ENCODE results near the gene SORCS3. TPM values are rescaled to one million over a fixed set of nuclear protein-coding genes. Genes with fewer than 3 reads are reported as not detected.

Gene SORCS3
- total and polyA plus RNA-seq, 9 of the 15 experiments (the other 6 are each of a cell fraction or from before 2014, with no cell fraction given), result not detected

DNA sequence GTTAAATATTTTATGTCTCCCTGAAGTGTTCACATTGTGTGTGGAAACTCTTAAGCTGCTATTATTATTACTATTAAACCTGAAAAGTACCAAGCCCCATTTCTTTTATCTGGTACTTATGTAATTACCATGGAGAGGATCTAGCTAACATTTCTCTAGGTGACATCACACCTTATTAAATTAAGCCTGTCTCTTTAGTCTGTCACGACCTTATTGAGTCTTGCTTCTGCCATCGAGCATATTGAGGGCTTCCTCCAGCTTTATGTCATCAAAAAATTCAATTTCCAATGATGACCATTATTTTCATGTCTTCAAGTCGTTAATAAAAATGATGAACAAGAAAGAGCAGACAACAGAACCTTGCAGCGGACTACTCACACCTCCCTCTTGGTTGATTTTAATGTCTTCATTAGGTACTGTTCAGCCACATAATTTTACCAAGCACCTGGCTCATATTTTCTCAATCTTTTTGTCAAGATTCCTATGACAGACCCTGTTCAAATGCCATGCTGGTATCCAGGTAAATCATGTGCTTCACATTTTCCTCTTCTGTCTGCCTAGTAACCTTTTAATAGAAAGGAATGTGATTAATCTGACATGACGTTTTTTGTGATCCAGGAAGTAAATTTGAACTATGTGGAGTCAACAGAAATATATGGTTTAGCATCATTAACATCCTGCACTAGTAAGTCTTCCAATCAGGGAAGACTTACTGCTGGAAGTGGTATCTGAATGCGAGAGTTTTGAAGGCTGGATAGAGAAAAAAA, 556.7 kb downstream of the SORCS3 start:
- ChIA-PET CTCF (ENCODE audit: low intra/inter-chr PET ratio) (no interaction called here), POLR2A (no interaction called here)
- Histone ChIP-seq H3K9me1 (ENCODE audit: control insufficient read depth, insufficient read depth, low read length) (no peaks in the 10 kb centered on the region), H3K4me2 (ENCODE audit: insufficient read depth, low read length) (no peak overlapping the region), H2AFZ (ENCODE audit: low read depth, low read length) (no peak overlapping the region), H3K27ac (ENCODE audit: extremely low read depth, low read depth, low read length) (no peak overlapping the region), H3K4me3 (no peak overlapping the region), H3K4me1 (replicated peaks in 1 of 2; ENCODE audit: control insufficient read depth in 2 of 2, insufficient read depth in 2 of 2, low read length in 2 of 2) (no peaks in the 10 kb centered on the region), H3K36me3 (ENCODE audit: control insufficient read depth, insufficient read depth, low read length) (no peaks in the 10 kb centered on the region), H4K20me1 (replicated peaks; ENCODE audit: control insufficient read depth, insufficient read depth, low read length) (no peaks in the 10 kb centered on the region), H3K9ac (ENCODE audit: insufficient read depth in 1 of 2, low read depth in 2 of 2, low read length in 2 of 2) (no peak overlapping the region), H3K9me3 (replicated peaks; ENCODE audit: control insufficient read depth, insufficient read depth, low read depth, low read length) (no peaks in the 10 kb centered on the region), H3K27me3 (ENCODE audit: control insufficient read depth in 2 of 2, insufficient read depth in 2 of 2, low read length in 2 of 2) (no peaks in the 10 kb centered on the region), H3K79me2 (ENCODE audit: control insufficient read depth, insufficient read depth, low read length) (no peaks in the 10 kb centered on the region)
- no peak for DNase-seq (ENCODE audit: extremely low read depth in 1 of 4, low spot score in 3 of 4)
- TF ChIP-seq ARID2 (IDR thresholded peaks at IDR 0.05) (no peak), IRF2 (CRISPR knock-in tag; IDR thresholded peaks at IDR 0.05) (no peak), ZNF274 (IDR thresholded peaks at IDR 0.05; ENCODE audit: borderline replicate concordance, low read depth, low read length) (no peak), KLF6 (CRISPR knock-in tag; IDR thresholded peaks at IDR 0.05; ENCODE audit: borderline replicate concordance) (no peak), PTRF (tag; IDR thresholded peaks at IDR 0.05) (no peak), HDAC8 (tag; IDR thresholded peaks at IDR 0.05) (no peak), ZNF3 (CRISPR knock-in tag; IDR thresholded peaks at IDR 0.05) (no peak), RHOXF2B (CRISPR knock-in tag; conservative IDR thresholded peaks at IDR 0.05) (no peak), RBM25 (IDR thresholded peaks at IDR 0.05; ENCODE audit: low read depth, low read length, severe bottlenecking) (no peak), GABPB1 (CRISPR knock-in tag; IDR thresholded peaks at IDR 0.05) (no peak)
- TF ChIP-seq, protein P1, sequence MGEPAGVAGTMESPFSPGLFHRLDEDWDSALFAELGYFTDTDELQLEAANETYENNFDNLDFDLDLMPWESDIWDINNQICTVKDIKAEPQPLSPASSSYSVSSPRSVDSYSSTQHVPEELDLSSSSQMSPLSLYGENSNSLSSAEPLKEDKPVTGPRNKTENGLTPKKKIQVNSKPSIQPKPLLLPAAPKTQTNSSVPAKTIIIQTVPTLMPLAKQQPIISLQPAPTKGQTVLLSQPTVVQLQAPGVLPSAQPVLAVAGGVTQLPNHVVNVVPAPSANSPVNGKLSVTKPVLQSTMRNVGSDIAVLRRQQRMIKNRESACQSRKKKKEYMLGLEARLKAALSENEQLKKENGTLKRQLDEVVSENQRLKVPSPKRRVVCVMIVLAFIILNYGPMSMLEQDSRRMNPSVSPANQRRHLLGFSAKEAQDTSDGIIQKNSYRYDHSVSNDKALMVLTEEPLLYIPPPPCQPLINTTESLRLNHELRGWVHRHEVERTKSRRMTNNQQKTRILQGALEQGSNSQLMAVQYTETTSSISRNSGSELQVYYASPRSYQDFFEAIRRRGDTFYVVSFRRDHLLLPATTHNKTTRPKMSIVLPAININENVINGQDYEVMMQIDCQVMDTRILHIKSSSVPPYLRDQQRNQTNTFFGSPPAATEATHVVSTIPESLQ (CRISPR knock-in tag; IDR thresholded peaks at IDR 0.05), result no peak
- TF ChIP-seq, protein P2, sequence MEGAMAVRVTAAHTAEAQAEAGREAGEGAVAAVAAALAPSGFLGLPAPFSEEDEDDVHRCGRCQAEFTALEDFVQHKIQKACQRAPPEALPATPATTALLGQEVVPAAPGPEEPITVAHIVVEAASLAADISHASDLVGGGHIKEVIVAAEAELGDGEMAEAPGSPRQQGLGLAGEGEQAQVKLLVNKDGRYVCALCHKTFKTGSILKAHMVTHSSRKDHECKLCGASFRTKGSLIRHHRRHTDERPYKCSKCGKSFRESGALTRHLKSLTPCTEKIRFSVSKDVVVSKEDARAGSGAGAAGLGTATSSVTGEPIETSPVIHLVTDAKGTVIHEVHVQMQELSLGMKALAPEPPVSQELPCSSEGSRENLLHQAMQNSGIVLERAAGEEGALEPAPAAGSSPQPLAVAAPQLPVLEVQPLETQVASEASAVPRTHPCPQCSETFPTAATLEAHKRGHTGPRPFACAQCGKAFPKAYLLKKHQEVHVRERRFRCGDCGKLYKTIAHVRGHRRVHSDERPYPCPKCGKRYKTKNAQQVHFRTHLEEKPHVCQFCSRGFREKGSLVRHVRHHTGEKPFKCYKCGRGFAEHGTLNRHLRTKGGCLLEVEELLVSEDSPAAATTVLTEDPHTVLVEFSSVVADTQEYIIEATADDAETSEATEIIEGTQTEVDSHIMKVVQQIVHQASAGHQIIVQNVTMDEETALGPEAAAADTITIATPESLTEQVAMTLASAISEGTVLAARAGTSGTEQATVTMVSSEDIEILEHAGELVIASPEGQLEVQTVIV (CRISPR knock-in tag; IDR thresholded peaks at IDR 0.05; ENCODE audit: borderline replicate concordance), result no peak
- BruUV-seq (replicated peaks), result no TSS peak
- in situ Hi-C loops (cut with MboI), result no loop called here
- no peak for ATAC-seq
- 2% methylated on average over 6 of the region's 6 CpGs for WGBS (ENCODE audit: insufficient coverage, low coverage, missing lambda C conversion rate)
- no peak for FAIRE-seq
- intact Hi-C loops (cut with micrococcal nuclease), result no loop called here

Measured in K562 (cell line).